Measurements from ENCODE around the gene LRP11.
A peak's percentile ranks its signal among the peaks of the same experiment; 100 is the strongest.
"Not testable (repeated sequence)": the region's sequence is repeated elsewhere in the genome, so short reads cannot be mapped to it uniquely, and the experiment has no call there.

The LRP11 gene

GRCh38 chr6:149863698-149864577 lies at the start of gene LRP11:
Gene LRP11 (minus strand): TSS chr6:149864359. CDS start chr6:149864020, 339 bp downstream.
- Mint-ChIP-seq H3K4me1 (ENCODE audit: low read depth) (peaks cover 8% of the 10 kb centered on the region), H3K27me3 (peaks cover 12% of the 10 kb centered on the region), H3K27ac (no peak within 1 kb of the TSS), H3K4me3 (peak within 1 kb of the TSS; percentile 79), H3K36me3 (no peaks in the 10 kb centered on the region), H3K9me3 (ENCODE audit: low read depth) (no peaks in the 10 kb centered on the region)

GRCh38 chr6:149913540-149914240 lies 49.5 kb upstream of the LRP11 start:
- no peaks in the 10 kb centered on the region for H3K4me1 Mint-ChIP-seq (ENCODE audit: low read depth)
- H3K4me3 Mint-ChIP-seq, result no peak overlapping the region
- no peaks in the 10 kb centered on the region for H3K9me3 Mint-ChIP-seq (ENCODE audit: low read depth)
- H3K27ac Mint-ChIP-seq, result no peak overlapping the region
- H3K27me3 Mint-ChIP-seq, result peaks cover 7% of the 10 kb centered on the region
- no peaks in the 10 kb centered on the region for H3K36me3 Mint-ChIP-seq

GRCh38 chr6:149913085-149913484 lies 48.9 kb upstream of the LRP11 start:
- Mint-ChIP-seq H3K27me3 (peaks cover 6% of the 10 kb centered on the region), H3K4me3 (no peak overlapping the region), H3K36me3 (no peaks in the 10 kb centered on the region), H3K27ac (no peak overlapping the region), H3K4me1 (ENCODE audit: low read depth) (no peaks in the 10 kb centered on the region), H3K9me3 (ENCODE audit: low read depth) (no peaks in the 10 kb centered on the region)

GRCh38 chr6:149912680-149913079 lies 48.5 kb upstream of the LRP11 start:
- not testable (repeated sequence) for H3K4me3 Mint-ChIP-seq; H3K27ac Mint-ChIP-seq; H3K36me3 Mint-ChIP-seq; H3K4me1 Mint-ChIP-seq (ENCODE audit: low read depth); H3K9me3 Mint-ChIP-seq (ENCODE audit: low read depth); H3K27me3 Mint-ChIP-seq

GRCh38 chr6:149910721-149911151 lies 46.6 kb upstream of the LRP11 start:
- no peak overlapping the region for H3K27ac Mint-ChIP-seq
- H3K36me3 Mint-ChIP-seq, result no peaks in the 10 kb centered on the region
- H3K4me3 Mint-ChIP-seq, result no peak overlapping the region
- no peaks in the 10 kb centered on the region for H3K9me3 Mint-ChIP-seq (ENCODE audit: low read depth)
- peaks cover 6% of the 10 kb centered on the region for H3K27me3 Mint-ChIP-seq
- no peaks in the 10 kb centered on the region for H3K4me1 Mint-ChIP-seq (ENCODE audit: low read depth)

GRCh38 chr6:149909701-149910470 lies 45.7 kb upstream of the LRP11 start:
- Mint-ChIP-seq H3K27ac (no peak overlapping the region), H3K27me3 (peaks cover 6% of the 10 kb centered on the region), H3K9me3 (ENCODE audit: low read depth) (no peaks in the 10 kb centered on the region), H3K4me1 (ENCODE audit: low read depth) (no peaks in the 10 kb centered on the region), H3K36me3 (no peaks in the 10 kb centered on the region), H3K4me3 (no peak overlapping the region)

- not testable (repeated sequence) for H3K27me3 Mint-ChIP-seq
Measured at GRCh38 chr6:149908480-149908879, 44.3 kb upstream of the LRP11 start.

GRCh38 chr6:149907317-149907716 lies 43.2 kb upstream of the LRP11 start:
- no peaks in the 10 kb centered on the region for H3K36me3 Mint-ChIP-seq
- no peak overlapping the region for H3K4me3 Mint-ChIP-seq
- no peaks in the 10 kb centered on the region for H3K4me1 Mint-ChIP-seq (ENCODE audit: low read depth)
- no peak overlapping the region for H3K27ac Mint-ChIP-seq
- H3K9me3 Mint-ChIP-seq (ENCODE audit: low read depth), result no peaks in the 10 kb centered on the region
- peaks cover 5% of the 10 kb centered on the region for H3K27me3 Mint-ChIP-seq

More at GRCh38 chr6:149908480-149908879, 44.3 kb upstream of the LRP11 start:
- not testable (repeated sequence) for H3K9me3 Mint-ChIP-seq (ENCODE audit: low read depth); H3K27ac Mint-ChIP-seq; H3K36me3 Mint-ChIP-seq; H3K4me1 Mint-ChIP-seq (ENCODE audit: low read depth); H3K4me3 Mint-ChIP-seq

- Mint-ChIP-seq H3K4me3 (no peak overlapping the region), H3K27me3 (peaks cover 3% of the 10 kb centered on the region), H3K27ac (no peak overlapping the region), H3K36me3 (no peaks in the 10 kb centered on the region), H3K9me3 (ENCODE audit: low read depth) (no peaks in the 10 kb centered on the region), H3K4me1 (ENCODE audit: low read depth) (no peaks in the 10 kb centered on the region)
Measured at GRCh38 chr6:149906405-149906804, 42.2 kb upstream of the LRP11 start.

- Mint-ChIP-seq H3K4me3 (no peak overlapping the region), H3K27ac (no peak overlapping the region), H3K27me3 (no peaks in the 10 kb centered on the region), H3K9me3 (ENCODE audit: low read depth) (no peaks in the 10 kb centered on the region), H3K36me3 (no peaks in the 10 kb centered on the region), H3K4me1 (ENCODE audit: low read depth) (no peaks in the 10 kb centered on the region)
Measured at GRCh38 chr6:149905911-149906371, 41.8 kb upstream of the LRP11 start.

GRCh38 chr6:149905371-149905910 lies 41.3 kb upstream of the LRP11 start:
- Mint-ChIP-seq H3K4me1 (ENCODE audit: low read depth) (no peaks in the 10 kb centered on the region), H3K4me3 (no peak overlapping the region), H3K27me3 (no peaks in the 10 kb centered on the region), H3K36me3 (no peaks in the 10 kb centered on the region), H3K27ac (no peak overlapping the region), H3K9me3 (ENCODE audit: low read depth) (no peaks in the 10 kb centered on the region)

- no peak overlapping the region for H3K27ac Mint-ChIP-seq
- no peaks in the 10 kb centered on the region for H3K27me3 Mint-ChIP-seq
- H3K4me3 Mint-ChIP-seq, result no peak overlapping the region
- H3K9me3 Mint-ChIP-seq (ENCODE audit: low read depth), result no peaks in the 10 kb centered on the region
- no peaks in the 10 kb centered on the region for H3K36me3 Mint-ChIP-seq
- no peaks in the 10 kb centered on the region for H3K4me1 Mint-ChIP-seq (ENCODE audit: low read depth)
Measured at GRCh38 chr6:149904661-149905370, 40.7 kb upstream of the LRP11 start.

GRCh38 chr6:149903938-149904611 lies 39.9 kb upstream of the LRP11 start:
- Mint-ChIP-seq H3K27ac (no peak overlapping the region), H3K4me3 (no peak overlapping the region), H3K9me3 (ENCODE audit: low read depth) (no peaks in the 10 kb centered on the region), H3K27me3 (no peaks in the 10 kb centered on the region), H3K4me1 (ENCODE audit: low read depth) (no peaks in the 10 kb centered on the region), H3K36me3 (no peaks in the 10 kb centered on the region)

Data from activated naive CD8-positive, alpha-beta T cell (primary cell).